Measurements from ENCODE around the gene SMCO4.
"Not testable (repeated sequence)": the region's sequence is repeated elsewhere in the genome, so short reads cannot be mapped to it uniquely, and the experiment has no call there.

SMCO4 gene

GRCh38 chr11:93579187-93579751 is 36.1 kb upstream of the SMCO4 start:
- in situ Hi-C loops (cut with MboI; ENCODE audit: low pct_unique_long_range_greater_than_20kb, low sequenced_read_pairs, unreplicated experiment), result no loop called here
- no peak for TF ChIP-seq CTCF (IDR thresholded peaks at IDR 0.05; ENCODE audit: extremely low read depth, insufficient read depth, missing control alignments)

GRCh38 chr11:93577286-93577685 is 34.1 kb upstream of the SMCO4 start:
- no peak for DNase-seq (ENCODE audit: low spot score)
- TF ChIP-seq CTCF (IDR thresholded peaks at IDR 0.05; ENCODE audit: extremely low read depth, insufficient read depth, missing control alignments), result no peak
- in situ Hi-C loops (cut with MboI; ENCODE audit: low pct_unique_long_range_greater_than_20kb, low sequenced_read_pairs, unreplicated experiment), result no loop called here

More at GRCh38 chr11:93579187-93579751, 36.1 kb upstream of the SMCO4 start:
- no peak for DNase-seq (ENCODE audit: low spot score)

GRCh38 chr11:93576870-93577269 is 33.7 kb upstream of the SMCO4 start:
- DNase-seq (ENCODE audit: low spot score); in situ Hi-C loops (cut with MboI; ENCODE audit: low pct_unique_long_range_greater_than_20kb, low sequenced_read_pairs, unreplicated experiment): not testable (repeated sequence)

- no peak for DNase-seq (ENCODE audit: low spot score)
- in situ Hi-C loops (cut with MboI; ENCODE audit: low pct_unique_long_range_greater_than_20kb, low sequenced_read_pairs, unreplicated experiment), result no loop called here
- TF ChIP-seq CTCF (IDR thresholded peaks at IDR 0.05; ENCODE audit: extremely low read depth, insufficient read depth, missing control alignments), result no peak
These were observed 31.5 kb upstream of the SMCO4 start for GRCh38 chr11:93574638-93575220.

GRCh38 chr11:93573184-93573583 is 30.0 kb upstream of the SMCO4 start:
- no peak for TF ChIP-seq CTCF (IDR thresholded peaks at IDR 0.05; ENCODE audit: extremely low read depth, insufficient read depth, missing control alignments)
- DNase-seq (ENCODE audit: low spot score), result no peak
- in situ Hi-C loops (cut with MboI; ENCODE audit: low pct_unique_long_range_greater_than_20kb, low sequenced_read_pairs, unreplicated experiment), result no loop called here

- no peak for TF ChIP-seq CTCF (IDR thresholded peaks at IDR 0.05; ENCODE audit: extremely low read depth, insufficient read depth, missing control alignments)
- DNase-seq (ENCODE audit: low spot score), result no peak
- in situ Hi-C loops (cut with MboI; ENCODE audit: low pct_unique_long_range_greater_than_20kb, low sequenced_read_pairs, unreplicated experiment), result no loop called here
These were observed 29.4 kb upstream of the SMCO4 start for GRCh38 chr11:93572621-93573020.

GRCh38 chr11:93572171-93572570 is 29.0 kb upstream of the SMCO4 start:
- DNase-seq (ENCODE audit: low spot score), result no peak
- TF ChIP-seq CTCF (IDR thresholded peaks at IDR 0.05; ENCODE audit: extremely low read depth, insufficient read depth, missing control alignments), result no peak
- in situ Hi-C loops (cut with MboI; ENCODE audit: low pct_unique_long_range_greater_than_20kb, low sequenced_read_pairs, unreplicated experiment), result no loop called here
